H7 (cell line): Measurements from ENCODE around the gene SIGLEC8. TPM values are rescaled to one million over a fixed set of nuclear protein-coding genes. Genes with fewer than 3 reads are reported as not detected.
"Not testable (repeated sequence)": the region's sequence is repeated elsewhere in the genome, so short reads cannot be mapped to it uniquely, and the experiment has no call there.

Experiments used
- DNase-seq: peaks from one replicate; pipeline ENCODE4 v3.0.0; 2012
- H3K27me3 ChIP-seq: 2 replicates; pipeline ENCODE4 v1.6.0; 2011; ENCODE audit warnings: mild to moderate bottlenecking, low read length; ENCODE audit not compliant: control insufficient read depth, insufficient read depth
- H3K36me3 ChIP-seq: replicated peaks from 2 replicates; pipeline ENCODE4 v1.5.1; 2011; ENCODE audit warnings: low read length; ENCODE audit not compliant: control insufficient read depth, insufficient read depth
- H3K4me3 ChIP-seq: 2 replicates; pipeline ENCODE4 v1.5.1; 2011; ENCODE audit warnings: low read depth, mild to moderate bottlenecking, control low read depth, low read length, moderate library complexity; ENCODE audit not compliant: insufficient read depth
- total RNA-seq: library from RNA; depleted of rRNA; stranded (reverse); fragments of >200 nt; shearing (Covaris generic); gene quantifications from 2 replicates; pipeline ENCODE4 v1.2.3, GENCODE V29; 2014; rRNA removed

SIGLEC8 gene
- total RNA-seq, result not detected in 2 replicates

GRCh38 chr19:51458051-51458645 lies at the start of gene SIGLEC8:
TSS of gene SIGLEC8 (minus strand) at chr19:51458454. CDS start at chr19:51458387, 67 bp downstream.
- DNase-seq, result no peak
- no peak within 1 kb of the TSS for H3K4me3 ChIP-seq
- peaks cover 3% of the 10 kb centered on the region; the same call in 1 of the 2 replicates for H3K27me3 ChIP-seq
- no peaks in the 10 kb centered on the region for H3K36me3 ChIP-seq

- Histone ChIP-seq H3K27me3 (no peaks in the 10 kb centered on the region), H3K4me3 (no peak overlapping the region), H3K36me3 (no peaks in the 10 kb centered on the region)
- DNase-seq, result no peak
These were observed 49.4 kb upstream of the SIGLEC8 start for GRCh38 chr19:51507640-51508058.

- no peak for DNase-seq
- H3K36me3 ChIP-seq, result no peaks in the 10 kb centered on the region
- H3K27me3 ChIP-seq, result no peaks in the 10 kb centered on the region
- no peak overlapping the region for H3K4me3 ChIP-seq
These were observed 48.9 kb upstream of the SIGLEC8 start for GRCh38 chr19:51507192-51507591.

DNA sequence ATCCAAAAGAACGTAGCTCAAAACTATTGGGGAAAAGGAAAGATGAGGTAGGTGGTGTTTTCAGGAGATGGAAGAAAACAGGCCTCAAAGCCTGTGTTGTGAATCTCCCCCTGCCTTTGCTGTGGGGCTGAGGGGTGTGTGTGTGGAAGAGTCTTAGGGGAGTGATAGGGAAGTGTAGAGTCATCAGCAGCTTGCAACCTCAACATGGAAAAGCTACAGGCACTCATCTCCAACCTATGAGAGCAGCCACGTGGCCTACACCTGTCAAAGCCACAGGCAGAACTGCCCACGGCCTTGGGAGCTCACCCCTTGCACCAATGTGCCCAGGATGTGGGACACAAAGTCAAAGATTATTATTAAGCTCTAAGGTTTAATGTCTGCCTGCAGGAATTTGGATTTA lies 47.6 kb upstream of the SIGLEC8 start:
- Histone ChIP-seq H3K36me3 (no peaks in the 10 kb centered on the region), H3K4me3 (no peak overlapping the region), H3K27me3 (no peaks in the 10 kb centered on the region)
- DNase-seq, result no peak

DNA sequence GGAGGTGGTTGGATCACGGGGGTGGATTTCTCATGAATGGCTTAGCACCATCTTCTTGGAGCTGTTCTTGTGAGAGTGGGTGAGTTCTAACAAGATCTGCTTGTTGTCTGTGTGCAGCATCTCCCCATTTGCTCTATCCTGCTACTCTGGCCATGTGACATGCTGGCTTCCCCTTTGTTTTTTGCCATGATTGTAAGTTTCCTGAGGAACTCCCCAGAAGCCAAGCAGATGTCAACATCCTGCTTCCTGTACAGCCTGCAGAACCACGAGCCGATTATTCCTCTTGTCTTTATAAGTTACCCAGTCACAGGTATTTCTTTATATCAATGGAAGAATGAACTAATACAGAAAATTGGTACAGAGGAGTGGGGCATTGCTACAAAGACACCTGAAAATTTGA lies 45.6 kb upstream of the SIGLEC8 start:
- Histone ChIP-seq H3K27me3 (no peaks in the 10 kb centered on the region), H3K36me3 (no peaks in the 10 kb centered on the region), H3K4me3 (no peak overlapping the region)
- no peak for DNase-seq

- no peak for DNase-seq
- Histone ChIP-seq H3K4me3 (no peak overlapping the region), H3K36me3 (no peaks in the 10 kb centered on the region), H3K27me3 (no peaks in the 10 kb centered on the region)
These were observed 45.1 kb upstream of the SIGLEC8 start for GRCh38 chr19:51503286-51503817.

DNA sequence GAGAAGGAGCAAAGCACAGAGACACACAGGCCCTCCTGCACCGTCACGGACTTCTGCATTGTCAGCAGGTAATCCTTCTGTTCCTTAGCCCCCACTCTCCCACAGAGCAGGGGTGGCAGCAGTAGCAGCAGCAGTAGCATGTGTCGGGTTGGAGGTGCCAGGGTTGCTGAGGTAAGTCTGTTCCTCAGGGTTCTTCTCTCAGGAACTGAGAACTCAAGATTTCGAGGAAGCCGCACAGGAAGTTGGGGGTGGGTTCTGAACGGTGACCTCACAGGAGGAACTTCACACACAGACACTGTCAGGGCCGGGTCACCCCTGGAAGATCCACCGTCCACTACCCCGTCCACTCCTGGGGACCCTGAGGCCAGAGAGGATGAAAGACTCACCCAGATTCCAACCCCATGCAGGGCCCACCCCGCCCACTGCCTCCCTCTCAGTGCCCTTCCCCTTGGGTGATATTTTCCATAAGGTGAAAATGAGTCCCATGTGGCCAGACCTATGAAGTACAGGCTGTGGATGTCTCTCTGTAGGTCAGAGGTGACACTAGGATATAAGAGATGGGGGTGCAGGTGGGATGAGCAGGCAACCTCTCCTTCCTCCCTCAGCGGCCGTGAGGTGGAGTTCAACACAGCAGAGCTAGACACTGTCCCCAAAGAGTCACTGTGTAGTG lies 43.5 kb upstream of the SIGLEC8 start, which contains the start of gene SIGLEC12:
SIGLEC12 (minus strand) TSS at position 207 of the 670 bp plus-strand sequence; CDS start at position 140, 67 bp downstream.
- Histone ChIP-seq H3K4me3 (no peak within 1 kb of the TSS), H3K27me3 (no peaks in the 10 kb centered on the region), H3K36me3 (no peaks in the 10 kb centered on the region)
- no peak for DNase-seq

DNA sequence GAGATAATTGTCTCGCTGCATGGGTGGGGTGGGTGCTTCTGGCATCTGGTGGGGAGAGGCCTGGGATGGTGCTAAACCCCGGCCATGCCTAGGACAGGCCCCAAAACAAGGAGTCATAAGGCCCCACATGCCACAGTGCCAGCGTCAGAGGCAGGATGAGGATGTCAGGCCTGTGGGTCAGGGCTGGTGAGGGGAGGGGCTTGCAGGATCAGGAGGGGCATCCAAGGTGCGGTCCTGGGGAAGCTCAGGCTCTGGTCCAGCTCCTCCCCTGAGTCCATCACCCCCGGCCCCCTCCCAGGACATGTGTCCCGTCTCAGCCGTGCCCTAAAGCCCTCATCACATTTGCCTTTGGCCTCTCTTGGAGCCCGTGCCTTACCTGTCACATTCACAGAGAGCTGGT lies 42.7 kb upstream of the SIGLEC8 start:
- not testable (repeated sequence) for DNase-seq, H3K36me3 ChIP-seq, H3K4me3 ChIP-seq, H3K27me3 ChIP-seq

DNA sequence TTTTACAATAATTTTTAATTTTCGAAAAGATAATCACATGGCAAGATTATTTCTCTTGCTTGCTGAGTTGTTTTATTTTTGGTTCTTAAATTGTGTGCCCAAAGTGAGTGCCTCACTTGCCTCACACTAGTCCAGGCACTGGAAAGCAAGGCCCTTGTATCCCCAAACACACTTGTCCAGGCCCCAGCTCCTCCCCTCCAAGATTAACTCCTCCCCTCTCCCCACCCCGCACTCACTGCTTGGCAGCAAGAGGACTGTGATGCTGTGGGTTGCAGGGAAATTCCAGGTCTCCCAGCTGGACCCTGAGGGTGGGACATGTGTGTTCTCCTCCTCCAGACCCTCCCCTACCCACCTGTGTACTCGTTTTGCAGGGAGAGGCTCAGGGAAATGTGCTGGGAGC lies 39.4 kb upstream of the SIGLEC8 start:
- no peak overlapping the region for H3K4me3 ChIP-seq
- DNase-seq, result no peak
- H3K27me3 ChIP-seq, result no peaks in the 10 kb centered on the region

GRCh38 chr19:51493776-51494175 lies 35.5 kb upstream of the SIGLEC8 start:
- no peaks in the 10 kb centered on the region for H3K27me3 ChIP-seq
- no peak overlapping the region for H3K4me3 ChIP-seq
- no peaks in the 10 kb centered on the region for H3K36me3 ChIP-seq
- no peak for DNase-seq

More for the DNA sequence above, 39.4 kb upstream of the SIGLEC8 start:
- no peaks in the 10 kb centered on the region for H3K36me3 ChIP-seq

- no peaks in the 10 kb centered on the region for H3K36me3 ChIP-seq
- no peaks in the 10 kb centered on the region for H3K27me3 ChIP-seq
- DNase-seq, result no peak
- no peak overlapping the region for H3K4me3 ChIP-seq
These were observed 33.3 kb upstream of the SIGLEC8 start for GRCh38 chr19:51491586-51491985.

DNA sequence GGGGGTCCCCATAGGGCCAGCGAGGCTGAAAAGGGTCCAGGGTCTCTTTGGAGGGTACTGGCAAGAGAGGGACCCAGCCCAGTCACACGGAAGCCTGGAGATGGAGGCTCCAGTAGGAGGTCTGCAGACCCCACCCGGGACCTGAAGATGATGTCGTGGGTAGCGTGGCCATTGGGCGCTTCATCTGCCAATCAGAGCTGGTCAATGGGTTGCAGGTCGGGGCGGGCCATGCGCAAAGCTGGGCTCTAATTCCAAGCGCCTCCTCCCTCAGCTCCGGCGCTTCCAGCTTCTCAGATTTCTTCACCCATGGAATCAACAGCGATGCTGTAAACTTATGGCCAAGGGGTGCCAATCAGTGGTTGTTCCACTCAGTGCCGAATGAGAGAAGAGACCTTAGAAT lies 32.4 kb upstream of the SIGLEC8 start:
- Histone ChIP-seq H3K4me3 (no peak overlapping the region), H3K36me3 (no peaks in the 10 kb centered on the region), H3K27me3 (no peaks in the 10 kb centered on the region)
- no peak for DNase-seq

DNA sequence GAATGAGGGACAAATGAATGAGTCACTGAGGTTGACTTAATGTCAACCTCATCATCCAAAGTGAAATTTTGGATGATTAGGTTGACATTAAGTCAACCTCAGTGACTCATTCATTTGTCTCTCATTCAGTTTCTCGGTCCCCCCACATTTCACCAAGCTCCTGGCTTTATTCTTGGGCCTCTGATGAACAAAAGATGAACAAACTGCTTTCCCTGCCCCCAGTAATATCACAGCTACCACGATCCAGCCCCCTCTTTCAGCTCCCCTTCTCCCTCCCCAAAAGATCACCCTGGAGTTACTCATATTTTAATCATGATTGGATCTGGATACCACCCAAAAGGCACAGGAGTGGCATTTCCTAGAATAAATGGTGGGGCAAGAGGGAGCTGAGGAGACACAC lies 30.9 kb upstream of the SIGLEC8 start:
- H3K4me3 ChIP-seq, result no peak overlapping the region
- no peaks in the 10 kb centered on the region for H3K36me3 ChIP-seq
- no peak for DNase-seq
- H3K27me3 ChIP-seq, result no peaks in the 10 kb centered on the region

DNA sequence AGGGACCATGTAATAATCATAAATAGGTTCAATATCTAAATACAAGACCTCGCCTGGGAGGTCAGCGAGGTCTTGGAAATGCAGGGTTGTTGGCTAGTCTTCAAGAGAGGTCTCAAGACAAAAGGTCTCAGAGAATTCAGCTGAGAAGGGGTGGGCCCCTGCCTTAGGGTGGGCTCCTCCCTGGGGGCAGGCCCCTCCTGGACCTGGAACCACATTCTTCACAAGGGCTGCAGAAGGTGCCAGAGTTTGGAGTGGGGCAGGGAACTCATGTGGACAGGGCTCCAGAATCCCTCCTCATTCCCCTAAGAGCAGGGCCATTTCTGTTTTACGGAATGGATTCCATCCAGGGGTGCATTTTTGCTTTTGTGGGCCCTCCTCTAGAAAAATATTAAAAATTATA lies 30.2 kb upstream of the SIGLEC8 start:
- no peaks in the 10 kb centered on the region for H3K27me3 ChIP-seq
- no peak for DNase-seq
- no peaks in the 10 kb centered on the region for H3K36me3 ChIP-seq
- no peak overlapping the region for H3K4me3 ChIP-seq

DNA sequence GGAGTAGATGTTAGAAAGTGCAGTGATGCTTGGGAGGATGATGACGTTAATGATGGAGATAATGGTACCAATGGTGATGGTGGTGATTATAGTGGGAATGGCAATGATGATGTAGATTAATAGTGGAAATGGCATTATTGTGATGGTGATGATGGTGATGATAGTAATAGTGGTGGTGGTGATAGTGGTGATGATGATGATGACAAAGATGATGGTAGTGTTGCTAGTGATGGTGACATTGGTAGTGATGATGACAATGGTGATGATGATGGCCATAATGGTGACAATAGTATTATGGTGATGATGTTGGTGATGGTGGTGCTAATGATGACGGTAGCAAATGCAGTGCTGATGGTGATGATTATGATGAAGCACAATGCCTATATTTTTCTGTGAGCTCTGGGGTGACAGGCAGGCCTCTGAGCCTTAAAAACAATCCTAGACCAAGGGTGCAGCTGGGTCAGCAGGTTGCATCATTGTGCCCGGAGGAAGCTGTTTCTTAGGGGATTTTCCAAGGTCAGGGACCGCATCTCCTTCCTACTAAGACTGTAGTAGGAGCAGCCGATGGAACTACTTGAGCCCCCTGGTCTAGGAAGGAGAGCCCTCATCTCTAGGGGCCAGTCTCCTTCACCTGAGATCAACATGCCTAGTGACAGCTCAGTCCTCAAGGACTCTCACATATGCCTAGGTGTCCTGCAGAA lies 27.9 kb upstream of the SIGLEC8 start:
- DNase-seq, result no peak
- H3K36me3 ChIP-seq, result no peaks in the 10 kb centered on the region

More for the DNA sequence above, 27.9 kb upstream of the SIGLEC8 start:
- Histone ChIP-seq H3K27me3 (no peaks in the 10 kb centered on the region), H3K4me3 (no peak overlapping the region)
